Measurements from ENCODE around the gene LRRC49. TPM values are rescaled to one million over a fixed set of nuclear protein-coding genes. Genes with fewer than 3 reads are reported as not detected.

LRRC49 gene
- total and polyA plus RNA-seq, 4 donors = 3.0 to 24.3 (median 7.4) TPM

GRCh38 chr15:70974004-70974832 is 81.6 kb downstream of the LRRC49 start:
- Histone ChIP-seq H3K4me3 (no peak overlapping the region), H3K9me3 (ENCODE audit: control insufficient read depth in 4 of 4, insufficient read depth in 3 of 4, low read length in 3 of 4) (no peaks in the 10 kb centered on the region), H3K27ac (ENCODE audit: low read depth in 1 of 2, low read length in 1 of 2) (no peak overlapping the region), H3K36me3 (ENCODE audit: control insufficient read depth in 4 of 4, insufficient read depth in 4 of 4, low read length in 4 of 4) (no peaks in the 10 kb centered on the region), H3K27me3 (ENCODE audit: control insufficient read depth in 3 of 3, insufficient read depth in 3 of 3, low read length in 2 of 3) (no peaks in the 10 kb centered on the region), H3K9ac (ENCODE audit: insufficient read depth in 1 of 2, low read length in 2 of 2) (no peak overlapping the region), H3K4me1 (ENCODE audit: control insufficient read depth in 5 of 5, insufficient read depth in 5 of 5, low read length in 5 of 5) (peaks cover 0 to 4% (median 0%) of the 10 kb centered on the region in 5 donors)
- TF ChIP-seq, protein P1, sequence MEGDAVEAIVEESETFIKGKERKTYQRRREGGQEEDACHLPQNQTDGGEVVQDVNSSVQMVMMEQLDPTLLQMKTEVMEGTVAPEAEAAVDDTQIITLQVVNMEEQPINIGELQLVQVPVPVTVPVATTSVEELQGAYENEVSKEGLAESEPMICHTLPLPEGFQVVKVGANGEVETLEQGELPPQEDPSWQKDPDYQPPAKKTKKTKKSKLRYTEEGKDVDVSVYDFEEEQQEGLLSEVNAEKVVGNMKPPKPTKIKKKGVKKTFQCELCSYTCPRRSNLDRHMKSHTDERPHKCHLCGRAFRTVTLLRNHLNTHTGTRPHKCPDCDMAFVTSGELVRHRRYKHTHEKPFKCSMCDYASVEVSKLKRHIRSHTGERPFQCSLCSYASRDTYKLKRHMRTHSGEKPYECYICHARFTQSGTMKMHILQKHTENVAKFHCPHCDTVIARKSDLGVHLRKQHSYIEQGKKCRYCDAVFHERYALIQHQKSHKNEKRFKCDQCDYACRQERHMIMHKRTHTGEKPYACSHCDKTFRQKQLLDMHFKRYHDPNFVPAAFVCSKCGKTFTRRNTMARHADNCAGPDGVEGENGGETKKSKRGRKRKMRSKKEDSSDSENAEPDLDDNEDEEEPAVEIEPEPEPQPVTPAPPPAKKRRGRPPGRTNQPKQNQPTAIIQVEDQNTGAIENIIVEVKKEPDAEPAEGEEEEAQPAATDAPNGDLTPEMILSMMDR (IDR thresholded peaks at IDR 0.05; ENCODE audit: control extremely low read depth, extremely low read depth) = no peak
- DNase-seq = peak in 2 of 3 donors; percentile 73 to 79
- 70 to 84% methylated on average over 5 of the region's 5 CpGs for WGBS, 2 donors
- ATAC-seq (ENCODE audit: insufficient read depth, low FRiP score) = no peak

GRCh38 chr15:70976851-70977250 is 84.2 kb downstream of the LRRC49 start:
- DNase-seq = peak in 2 of 3 donors; percentile 74 to 79
- WGBS, 2 donors = 89% methylated on average over 2 of the region's 2 CpGs
- H3K27me3 ChIP-seq (ENCODE audit: control insufficient read depth in 3 of 3, insufficient read depth in 3 of 3, low read length in 2 of 3) = no peaks in the 10 kb centered on the region
- no peaks in the 10 kb centered on the region for H3K36me3 ChIP-seq (ENCODE audit: control insufficient read depth in 4 of 4, insufficient read depth in 4 of 4, low read length in 4 of 4)
- H3K4me3 ChIP-seq = no peak overlapping the region
- H3K9ac ChIP-seq (ENCODE audit: insufficient read depth in 1 of 2, low read length in 2 of 2) = no peak overlapping the region
- peaks cover 0 to 4% (median 0%) of the 10 kb centered on the region in 5 donors for H3K4me1 ChIP-seq (ENCODE audit: control insufficient read depth in 5 of 5, insufficient read depth in 5 of 5, low read length in 5 of 5)
- no peak overlapping the region for H3K27ac ChIP-seq (ENCODE audit: low read depth in 1 of 2, low read length in 1 of 2)
- TF ChIP-seq, protein P1 (IDR thresholded peaks at IDR 0.05; ENCODE audit: control extremely low read depth, extremely low read depth) = no peak
- H3K9me3 ChIP-seq (ENCODE audit: control insufficient read depth in 4 of 4, insufficient read depth in 3 of 4, low read length in 3 of 4) = no peaks in the 10 kb centered on the region
- ATAC-seq (ENCODE audit: insufficient read depth, low FRiP score) = no peak

GRCh38 chr15:70995383-70995970 is 102.9 kb downstream of the LRRC49 start:
- DNase-seq (peak in 2 of 3 donors; percentile 85 to 89), ATAC-seq (ENCODE audit: insufficient read depth, low FRiP score) (no peak)
- no peaks in the 10 kb centered on the region for H3K27me3 ChIP-seq (ENCODE audit: control insufficient read depth in 3 of 3, insufficient read depth in 3 of 3, low read length in 2 of 3)
- H3K9ac ChIP-seq (ENCODE audit: insufficient read depth in 1 of 2, low read length in 2 of 2) = peak overlapping the region in 1 of 2 donors; percentile 47
- peaks cover 0 to 8% (median 2%) of the 10 kb centered on the region in 4 donors for H3K36me3 ChIP-seq (ENCODE audit: control insufficient read depth in 4 of 4, insufficient read depth in 4 of 4, low read length in 4 of 4)
- peaks cover 0 to 25% (median 0%) of the 10 kb centered on the region in 5 donors for H3K4me1 ChIP-seq (ENCODE audit: control insufficient read depth in 5 of 5, insufficient read depth in 5 of 5, low read length in 5 of 5)
- peaks cover 0 to 9% (median 4%) of the 10 kb centered on the region in 4 donors for H3K9me3 ChIP-seq (ENCODE audit: control insufficient read depth in 4 of 4, insufficient read depth in 3 of 4, low read length in 3 of 4)
- TF ChIP-seq, protein P1 (IDR thresholded peaks at IDR 0.05; ENCODE audit: control extremely low read depth, extremely low read depth) = no peak
- H3K4me3 ChIP-seq = no peak overlapping the region
- WGBS, 2 donors = 42 to 43% methylated on average over 5 of the region's 5 CpGs
- no peak overlapping the region for H3K27ac ChIP-seq (ENCODE audit: low read depth in 1 of 2, low read length in 1 of 2)

Measured in lung (tissue), 12 donors.